ENCODE data around the gene CRYBB3. TPM values are rescaled to one million over a fixed set of nuclear protein-coding genes. Genes with fewer than 3 reads are reported as not detected.

The CRYBB3 gene
- total RNA-seq, result under 1 TPM in 1 of 2 donors, not detected in 1; 0.58 TPM
- polyA plus RNA-seq (ENCODE audit: insufficient read length in 6 of 6), result under 1 TPM; 0.18 to 0.60 (median 0.38) TPM
- long read RNA-seq, donor 1, result 0 reads
- long read RNA-seq, donor 2, result 0 reads
- long read RNA-seq, donor 3, result 0 reads
- long read RNA-seq, donor 4, result 0 reads
- long read RNA-seq, donor 5, result 0 reads
- long read RNA-seq, donor 6, result 0 reads
- long read RNA-seq, donor 7, result 0 reads
- long read RNA-seq, donor 8, result 0 reads
- long read RNA-seq, donor 9, result 0 reads
- long read RNA-seq, donor 10, result 0 reads
- long read RNA-seq, donor 11, result 0 reads
- long read RNA-seq, donor 12, result 0 reads

- ATAC-seq, result no peak
- H3K4me3 ChIP-seq, result no peak within 1 kb of the TSS
- H3K4me1 ChIP-seq, result no peaks in the 10 kb centered on the region
- intact Hi-C loops (cut with DNase I), result no loop called here
- TF ChIP-seq CTCF (IDR thresholded peaks at IDR 0.05), result no peak
- H3K9me3 ChIP-seq, result no peaks in the 10 kb centered on the region
- peaks cover 0 to 15% of the 10 kb centered on the region in 2 donors for H3K36me3 ChIP-seq
- no peaks in the 10 kb centered on the region for H3K27me3 ChIP-seq
- DNase-seq, result no peak
- H3K27ac ChIP-seq, result no peak within 1 kb of the TSS
These were observed at the start of gene CRYBB3 for GRCh38 chr22:25199731-25200520. Gene CRYBB3 (plus strand): TSS chr22:25199858. CDS start chr22:25201397, 1,539 bp downstream.

- H3K27me3 ChIP-seq, result no peaks in the 10 kb centered on the region
- H3K4me1 ChIP-seq, result peaks cover 14% of the 10 kb centered on the region in 2 donors
- H3K36me3 ChIP-seq, result no peaks in the 10 kb centered on the region
- H3K27ac ChIP-seq, result peak overlapping the region; percentile 53 to 62
- DNase-seq, result peak in 2 of 4 donors; percentile 44 to 78
- no peak for TF ChIP-seq CTCF (IDR thresholded peaks at IDR 0.05)
- intact Hi-C loops (cut with DNase I), result no loop called here
- H3K4me3 ChIP-seq, result no peak overlapping the region
- ATAC-seq, result peak; percentile 98
- no peaks in the 10 kb centered on the region for H3K9me3 ChIP-seq
These were observed 45.5 kb upstream of the CRYBB3 start for GRCh38 chr22:25153961-25154666.

GRCh38 chr22:25154667-25154999 lies 45.0 kb upstream of the CRYBB3 start:
- ATAC-seq (no peak), DNase-seq (no peak)
- Histone ChIP-seq H3K27ac (peak overlapping the region; percentile 53 to 62), H3K4me3 (no peak overlapping the region), H3K4me1 (peaks cover 14% of the 10 kb centered on the region in 2 donors), H3K27me3 (no peaks in the 10 kb centered on the region), H3K9me3 (no peaks in the 10 kb centered on the region), H3K36me3 (no peaks in the 10 kb centered on the region)
- TF ChIP-seq CTCF (IDR thresholded peaks at IDR 0.05), result no peak
- intact Hi-C loops (cut with DNase I), result no loop called here

GRCh38 chr22:25156736-25157135 lies 42.9 kb upstream of the CRYBB3 start:
- DNase-seq (no peak), ATAC-seq (no peak)
- H3K36me3 ChIP-seq, result no peaks in the 10 kb centered on the region
- H3K27me3 ChIP-seq, result no peaks in the 10 kb centered on the region
- no peak for TF ChIP-seq CTCF (IDR thresholded peaks at IDR 0.05)
- no peak overlapping the region for H3K4me3 ChIP-seq
- H3K4me1 ChIP-seq, result peaks cover 14% of the 10 kb centered on the region in 2 donors
- H3K27ac ChIP-seq, result no peak overlapping the region
- intact Hi-C loops (cut with DNase I), result no loop called here
- H3K9me3 ChIP-seq, result no peaks in the 10 kb centered on the region

- DNase-seq, result no peak
- ATAC-seq, result no peak
- TF ChIP-seq CTCF (IDR thresholded peaks at IDR 0.05), result no peak
- H3K9me3 ChIP-seq, result no peaks in the 10 kb centered on the region
- H3K4me1 ChIP-seq, result peaks cover 10 to 11% of the 10 kb centered on the region in 2 donors
- intact Hi-C loops (cut with DNase I), result no loop called here
- H3K4me3 ChIP-seq, result no peak overlapping the region
- no peaks in the 10 kb centered on the region for H3K36me3 ChIP-seq
- no peak overlapping the region for H3K27ac ChIP-seq
- H3K27me3 ChIP-seq, result no peaks in the 10 kb centered on the region
These were observed 40.6 kb upstream of the CRYBB3 start for GRCh38 chr22:25159028-25159427.
